Adrenal gland (tissue), 5 donors: ENCODE measurements around the gene CPXM2.

Source experiments
- POLR2A ChIP-seq, 2 donors: fragments of 450-650 bp; IDR thresholded peaks; one replicate each; pipeline ENCODE4 v1.6.1; 2017; ENCODE audit warnings: antibody characterized with exemption in 2 of 2, mild to moderate bottlenecking in 2 of 2, moderate library complexity in 1 of 2
- TF ChIP-seq, protein P1 (sequence below), 6 experiments: fragments of 450-650 bp in 4 of 6; fragments of 200-600 bp in 2 of 6; sonication (generic) in 1 of 6; IDR thresholded peaks; 1 replicate in 5 of 6; 2 replicates in 1 of 6; pipeline versions ENCODE4 v1.5.1 to v1.8.0; 2016 to 2021; ENCODE audit warnings: antibody characterized with exemption in 6 of 6, mild to moderate bottlenecking in 2 of 6, moderate library complexity in 1 of 6
- donor health status: DM: no; HTN: no; CAD: no.

DNA sequence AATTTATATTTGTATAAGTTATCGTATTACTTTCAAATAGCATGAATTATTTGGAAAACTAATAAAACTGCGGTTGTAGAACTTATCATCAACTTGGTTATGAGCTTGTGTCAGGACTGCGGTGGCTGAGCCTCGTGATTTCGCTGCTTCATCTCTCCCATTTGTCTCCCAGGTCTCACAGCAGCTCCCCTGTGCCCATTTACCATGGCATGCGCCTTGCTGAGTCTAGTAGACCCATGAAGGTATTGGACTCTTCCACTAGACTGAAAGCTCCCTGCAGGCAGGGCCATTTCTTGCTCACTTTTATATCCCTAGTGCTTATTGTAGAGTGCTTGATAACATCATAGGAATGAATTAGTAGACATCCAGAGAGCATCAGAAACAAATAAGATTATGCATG, 53.9 kb downstream of the CPXM2 start:
- TF ChIP-seq, protein P1, sequence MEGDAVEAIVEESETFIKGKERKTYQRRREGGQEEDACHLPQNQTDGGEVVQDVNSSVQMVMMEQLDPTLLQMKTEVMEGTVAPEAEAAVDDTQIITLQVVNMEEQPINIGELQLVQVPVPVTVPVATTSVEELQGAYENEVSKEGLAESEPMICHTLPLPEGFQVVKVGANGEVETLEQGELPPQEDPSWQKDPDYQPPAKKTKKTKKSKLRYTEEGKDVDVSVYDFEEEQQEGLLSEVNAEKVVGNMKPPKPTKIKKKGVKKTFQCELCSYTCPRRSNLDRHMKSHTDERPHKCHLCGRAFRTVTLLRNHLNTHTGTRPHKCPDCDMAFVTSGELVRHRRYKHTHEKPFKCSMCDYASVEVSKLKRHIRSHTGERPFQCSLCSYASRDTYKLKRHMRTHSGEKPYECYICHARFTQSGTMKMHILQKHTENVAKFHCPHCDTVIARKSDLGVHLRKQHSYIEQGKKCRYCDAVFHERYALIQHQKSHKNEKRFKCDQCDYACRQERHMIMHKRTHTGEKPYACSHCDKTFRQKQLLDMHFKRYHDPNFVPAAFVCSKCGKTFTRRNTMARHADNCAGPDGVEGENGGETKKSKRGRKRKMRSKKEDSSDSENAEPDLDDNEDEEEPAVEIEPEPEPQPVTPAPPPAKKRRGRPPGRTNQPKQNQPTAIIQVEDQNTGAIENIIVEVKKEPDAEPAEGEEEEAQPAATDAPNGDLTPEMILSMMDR (IDR thresholded peaks at IDR 0.05) = no peak
- TF ChIP-seq POLR2A (IDR thresholded peaks at IDR 0.05) = no peak
